Liver (tissue), 9 donors: ENCODE results near the gene ETV6. TPM values are rescaled to one million over a fixed set of nuclear protein-coding genes. Genes with fewer than 3 reads are reported as not detected.
"Not testable (repeated sequence)": the region's sequence is repeated elsewhere in the genome, so short reads cannot be mapped to it uniquely, and the experiment has no call there.

Source experiments
- DNase-seq: peaks from one replicate; pipeline ENCODE4 v3.0.0-alpha.2; 2017; ENCODE audit warnings: low spot score
- H3K27ac ChIP-seq, 2 donors: one replicate each; pipeline ENCODE4 v1.7.0; 2013; ENCODE audit warnings: inconsistent platforms in 2 of 2, low read length in 2 of 2, control low read depth in 1 of 2, low read depth in 1 of 2, mild to moderate bottlenecking in 1 of 2
- H3K27me3 ChIP-seq, 4 donors: one replicate each; pipeline versions ENCODE4 v1.6.1 to v1.7.0; 2013; ENCODE audit warnings: low read length in 3 of 4, inconsistent platforms in 1 of 4, mild to moderate bottlenecking in 1 of 4, moderate library complexity in 1 of 4; ENCODE audit not compliant: control insufficient read depth in 4 of 4, insufficient read depth in 4 of 4
- H3K36me3 ChIP-seq, 4 donors: one replicate each; pipeline versions ENCODE4 v1.6.1 to v1.7.0; 2013; ENCODE audit warnings: low read length in 3 of 4, mild to moderate bottlenecking in 3 of 4, low read depth in 1 of 4, moderate library complexity in 1 of 4; ENCODE audit not compliant: control insufficient read depth in 4 of 4, insufficient read depth in 3 of 4
- H3K4me1 ChIP-seq, 4 donors: one replicate each; pipeline versions ENCODE4 v1.6.1 to v1.7.0; 2013; ENCODE audit warnings: low read length in 3 of 4, mild to moderate bottlenecking in 3 of 4, moderate library complexity in 1 of 4; ENCODE audit not compliant: control insufficient read depth in 4 of 4, insufficient read depth in 4 of 4
- H3K4me3 ChIP-seq, 3 donors: one replicate each; pipeline versions ENCODE4 v1.6.1 to v1.7.0; 2013; ENCODE audit warnings: low read length in 3 of 3, control low read depth in 1 of 3, low read depth in 1 of 3, mild to moderate bottlenecking in 1 of 3
- H3K9ac ChIP-seq, 2 donors: one replicate each; pipeline ENCODE4 v1.7.0; 2013; ENCODE audit warnings: low read length in 2 of 2, mild to moderate bottlenecking in 2 of 2, moderate library complexity in 2 of 2, control low read depth in 1 of 2, low read depth in 1 of 2
- H3K9me3 ChIP-seq, 4 donors: one replicate each; pipeline versions ENCODE4 v1.6.1 to v1.7.0; 2013; ENCODE audit warnings: low read length in 3 of 4; ENCODE audit not compliant: control insufficient read depth in 4 of 4
- ATF3 ChIP-seq: IDR thresholded peaks from 2 replicates; pipeline ENCODE4 v1.6.1; 2016; ENCODE audit warnings: antibody characterized with exemption
- CTCF ChIP-seq: fragments of 150-350 bp; IDR thresholded peaks from 2 replicates; pipeline ENCODE4 v1.5.1; 2017; ENCODE audit warnings: improper control_type of control experiment, low read depth, low read length; ENCODE audit not compliant: missing input control
- EGR1 ChIP-seq, 2 donors: IDR thresholded peaks; 2 replicates each; pipeline ENCODE4 v1.6.1; 2016 to 2018; ENCODE audit warnings: antibody characterized with exemption in 2 of 2, low read depth in 2 of 2
- FOXA1 ChIP-seq: IDR thresholded peaks from 2 replicates; pipeline ENCODE4 v1.6.1; 2016; ENCODE audit warnings: antibody characterized with exemption
- FOXA2 ChIP-seq: IDR thresholded peaks from 2 replicates; pipeline ENCODE4 v1.6.1; 2016; ENCODE audit warnings: antibody characterized with exemption
- GABPA ChIP-seq, 2 donors: IDR thresholded peaks in 1 of 2; conservative IDR thresholded peaks in 1 of 2; 2 replicates each; pipeline ENCODE4 v1.6.1; 2016; ENCODE audit warnings: antibody characterized with exemption in 2 of 2, mild to moderate bottlenecking in 1 of 2, moderate library complexity in 1 of 2
- HNF4A ChIP-seq, 2 donors: conservative IDR thresholded peaks; 2 replicates each; pipeline ENCODE4 v1.6.1; 2016; ENCODE audit warnings: antibody characterized with exemption in 2 of 2, mild to moderate bottlenecking in 2 of 2
- HNF4G ChIP-seq: IDR thresholded peaks from 2 replicates; pipeline ENCODE4 v1.6.1; 2016; ENCODE audit warnings: antibody characterized with exemption
- JUND ChIP-seq, 2 donors: IDR thresholded peaks; 2 replicates each; pipeline ENCODE4 v1.6.1; 2016; ENCODE audit warnings: antibody characterized with exemption in 2 of 2
- NR2F2 ChIP-seq: IDR thresholded peaks from 2 replicates; pipeline ENCODE4 v1.6.1; 2016; ENCODE audit warnings: antibody characterized with exemption
- RXRA ChIP-seq, 2 donors: IDR thresholded peaks; 2 replicates each; pipeline ENCODE4 v1.6.1; 2017 to 2018; ENCODE audit warnings: antibody characterized with exemption in 2 of 2, mild to moderate bottlenecking in 1 of 2
- TAF1 ChIP-seq: conservative IDR thresholded peaks from 2 replicates; pipeline ENCODE4 v1.6.1; 2016; ENCODE audit warnings: antibody characterized with exemption, mild to moderate bottlenecking
- YY1 ChIP-seq: IDR thresholded peaks from 2 replicates; pipeline ENCODE4 v1.6.1; 2016; ENCODE audit warnings: antibody characterized with exemption, mild to moderate bottlenecking
- ZBTB33 ChIP-seq: IDR thresholded peaks from 2 replicates; pipeline ENCODE4 v1.6.1; 2016; ENCODE audit warnings: antibody characterized with exemption
- WGBS: extraction: QIAGEN DNeasy Blood & Tissue Kit; methylation state at CpG from one replicate; pipeline ENCODE4 v1.1.7; 2013; 5-methylcytosine and 5-hydroxymethylcytosine counted together
- polyA plus RNA-seq, 2 donors: library from polyadenylated mRNA; stranded (reverse) in 1 of 2; unstranded in 1 of 2; fragments of 200-250 nt in 1 of 2; fragments of >200 nt in 1 of 2; fragmentation: Nextera tagmentation in 1 of 2; extraction: Ambion mirVana in 1 of 2; gene quantifications; one replicate each; pipeline versions ENCODE4 v1.2.1 to v1.2.3, GENCODE V29; 2013 to 2015
- total RNA-seq, 2 donors: library from RNA; depleted of rRNA; stranded (reverse); fragments of >200 nt; gene quantifications; one replicate each; pipeline ENCODE4 v1.2.3, GENCODE V29; 2014
- TF ChIP-seq, protein P1 (sequence below): IDR thresholded peaks from 2 replicates; pipeline ENCODE4 v1.6.1; 2016; ENCODE audit warnings: antibody characterized with exemption
- TF ChIP-seq, protein P2 (sequence below): IDR thresholded peaks from 2 replicates; pipeline ENCODE4 v1.6.1; 2016; ENCODE audit warnings: antibody characterized with exemption, mild to moderate bottlenecking
- donor health status: healthy.
- donor health status: healthy.
- donor health status: healthy.
- donor health status: healthy.
- donor health status: healthy.

Gene ETV6
- total and polyA plus RNA-seq, 4 donors: 2.0 to 6.2 (median 3.5) TPM

DNA sequence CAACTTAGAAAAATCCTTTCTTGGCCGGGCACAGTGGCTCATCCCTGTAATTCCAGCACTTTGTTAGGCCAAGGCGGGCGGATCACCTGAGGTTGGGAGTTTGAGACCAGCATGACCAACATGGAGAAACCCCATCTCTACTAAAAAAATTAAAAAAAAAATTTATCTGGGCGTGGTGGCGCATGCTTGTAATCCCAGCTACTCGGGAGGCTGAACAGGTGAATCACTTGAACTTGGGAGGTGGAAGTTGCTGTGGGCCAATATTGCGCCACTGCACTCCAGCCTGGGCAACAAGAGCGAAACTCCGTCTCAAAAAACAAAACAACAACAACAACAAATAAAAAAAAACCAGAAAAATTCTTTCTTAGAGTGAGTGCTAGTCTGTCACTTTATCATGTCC is 17.6 kb upstream of the ETV6 start:
- not testable (repeated sequence) for H3K9me3 ChIP-seq, H3K27ac ChIP-seq, H3K36me3 ChIP-seq, H3K9ac ChIP-seq, H3K4me3 ChIP-seq, DNase-seq, H3K4me1 ChIP-seq, H3K27me3 ChIP-seq
- WGBS: 96% methylated on average over 9 of the region's 9 CpGs

DNA sequence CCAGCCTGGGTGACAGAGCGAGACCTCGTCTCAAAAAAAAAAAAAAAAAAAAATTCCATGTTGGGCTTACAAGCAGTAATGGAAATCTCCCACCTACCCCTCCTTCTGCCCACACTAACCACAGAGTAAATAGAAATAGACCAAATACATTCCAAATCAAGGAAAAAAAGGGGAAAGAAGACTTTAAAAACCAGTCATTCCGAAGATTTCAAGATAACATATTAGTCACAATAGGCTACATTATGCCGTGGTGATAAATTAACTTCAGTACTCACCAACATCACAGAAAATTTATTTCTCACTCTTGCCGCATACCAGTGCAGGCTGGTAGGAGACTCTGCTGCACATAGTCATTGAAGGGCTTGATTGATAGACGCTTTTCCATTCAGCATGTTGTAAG is 15.5 kb upstream of the ETV6 start:
- Histone ChIP-seq H3K4me3 (no peak overlapping the region), H3K9me3 (peaks cover 0 to 8% (median 0%) of the 10 kb centered on the region in 4 donors), H3K27me3 (no peaks in the 10 kb centered on the region), H3K36me3 (no peaks in the 10 kb centered on the region), H3K9ac (no peak overlapping the region), H3K27ac (no peak overlapping the region), H3K4me1 (peaks cover 0 to 10% (median 9%) of the 10 kb centered on the region in 4 donors)
- DNase-seq: no peak
- TF ChIP-seq FOXA2 (no peak), JUND (IDR thresholded peaks at IDR 0.05) (no peak)
- WGBS: 77% methylated on average over 6 of the region's 6 CpGs

- Histone ChIP-seq H3K4me3 (no peak overlapping the region), H3K9me3 (peaks cover 0 to 8% (median 0%) of the 10 kb centered on the region in 4 donors), H3K27ac (no peak overlapping the region), H3K4me1 (peaks cover 0 to 12% (median 10%) of the 10 kb centered on the region in 4 donors), H3K9ac (no peak overlapping the region), H3K36me3 (no peaks in the 10 kb centered on the region), H3K27me3 (no peaks in the 10 kb centered on the region)
- DNase-seq: no peak
- no peak for TF ChIP-seq HNF4G
- TF ChIP-seq CTCF: no peak
- TF ChIP-seq, protein P1, sequence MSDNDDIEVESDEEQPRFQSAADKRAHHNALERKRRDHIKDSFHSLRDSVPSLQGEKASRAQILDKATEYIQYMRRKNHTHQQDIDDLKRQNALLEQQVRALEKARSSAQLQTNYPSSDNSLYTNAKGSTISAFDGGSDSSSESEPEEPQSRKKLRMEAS: no peak
- TF ChIP-seq GABPA (IDR thresholded peaks at IDR 0.05 in 1 of 2, conservative IDR thresholded peaks at IDR 0.05 in 1 of 2): no peak
- no peak for TF ChIP-seq YY1
- TF ChIP-seq JUND (IDR thresholded peaks at IDR 0.05): no peak
- TF ChIP-seq, protein P2, sequence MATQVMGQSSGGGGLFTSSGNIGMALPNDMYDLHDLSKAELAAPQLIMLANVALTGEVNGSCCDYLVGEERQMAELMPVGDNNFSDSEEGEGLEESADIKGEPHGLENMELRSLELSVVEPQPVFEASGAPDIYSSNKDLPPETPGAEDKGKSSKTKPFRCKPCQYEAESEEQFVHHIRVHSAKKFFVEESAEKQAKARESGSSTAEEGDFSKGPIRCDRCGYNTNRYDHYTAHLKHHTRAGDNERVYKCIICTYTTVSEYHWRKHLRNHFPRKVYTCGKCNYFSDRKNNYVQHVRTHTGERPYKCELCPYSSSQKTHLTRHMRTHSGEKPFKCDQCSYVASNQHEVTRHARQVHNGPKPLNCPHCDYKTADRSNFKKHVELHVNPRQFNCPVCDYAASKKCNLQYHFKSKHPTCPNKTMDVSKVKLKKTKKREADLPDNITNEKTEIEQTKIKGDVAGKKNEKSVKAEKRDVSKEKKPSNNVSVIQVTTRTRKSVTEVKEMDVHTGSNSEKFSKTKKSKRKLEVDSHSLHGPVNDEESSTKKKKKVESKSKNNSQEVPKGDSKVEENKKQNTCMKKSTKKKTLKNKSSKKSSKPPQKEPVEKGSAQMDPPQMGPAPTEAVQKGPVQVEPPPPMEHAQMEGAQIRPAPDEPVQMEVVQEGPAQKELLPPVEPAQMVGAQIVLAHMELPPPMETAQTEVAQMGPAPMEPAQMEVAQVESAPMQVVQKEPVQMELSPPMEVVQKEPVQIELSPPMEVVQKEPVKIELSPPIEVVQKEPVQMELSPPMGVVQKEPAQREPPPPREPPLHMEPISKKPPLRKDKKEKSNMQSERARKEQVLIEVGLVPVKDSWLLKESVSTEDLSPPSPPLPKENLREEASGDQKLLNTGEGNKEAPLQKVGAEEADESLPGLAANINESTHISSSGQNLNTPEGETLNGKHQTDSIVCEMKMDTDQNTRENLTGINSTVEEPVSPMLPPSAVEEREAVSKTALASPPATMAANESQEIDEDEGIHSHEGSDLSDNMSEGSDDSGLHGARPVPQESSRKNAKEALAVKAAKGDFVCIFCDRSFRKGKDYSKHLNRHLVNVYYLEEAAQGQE: no peak
- no peak for TF ChIP-seq ZBTB33
- no peak for TF ChIP-seq FOXA1
- TF ChIP-seq EGR1 (IDR thresholded peaks at IDR 0.05; ENCODE audit: low read depth in 2 of 2): no peak
- TF ChIP-seq TAF1: no peak
- TF ChIP-seq RXRA (IDR thresholded peaks at IDR 0.05): no peak
- TF ChIP-seq ATF3: no peak
- no peak for TF ChIP-seq HNF4A (conservative IDR thresholded peaks at IDR 0.05)
- TF ChIP-seq FOXA2: no peak
- TF ChIP-seq NR2F2: no peak
- WGBS: 96% methylated on average over 2 of the region's 2 CpGs
Measured at GRCh38 chr12:11635341-11635740, 14.1 kb upstream of the ETV6 start.
